HG03196 (cell line): Measurements from ENCODE around the gene ZNF646.
A peak's percentile ranks its signal among the peaks of the same experiment; 100 is the strongest.

Source experiments
- ATAC-seq: cut with Tn5 transposase; IDR thresholded peaks from one replicate; pipeline ENCODE4 v1.9.1; 2021; ENCODE audit not compliant: unreplicated experiment

ZNF646 gene

GRCh38 chr16:31108035-31108793 lies 34.0 kb downstream of the ZNF646 start, which contains the start of gene BCKDK:
Gene BCKDK, plus strand, starts transcription at chr16:31108386. Its CDS starts 838 bp downstream, at chr16:31109224.
- peak; percentile 81 for ATAC-seq

GRCh38 chr16:31108794-31109558 lies 34.8 kb downstream of the ZNF646 start:
- no peak for ATAC-seq

GRCh38 chr16:31109622-31110021 lies 35.4 kb downstream of the ZNF646 start:
- ATAC-seq: no peak

- ATAC-seq: no peak
Observed at GRCh38 chr16:31110106-31111034, 36.1 kb downstream of the ZNF646 start.

- ATAC-seq: no peak
Observed at GRCh38 chr16:31111881-31112466, 37.8 kb downstream of the ZNF646 start.

- ATAC-seq: no peak
Observed at GRCh38 chr16:31112711-31113110, 38.5 kb downstream of the ZNF646 start.

- ATAC-seq: no peak
Observed at GRCh38 chr16:31113121-31114120, 39.2 kb downstream of the ZNF646 start.

GRCh38 chr16:31114468-31114867 lies 40.2 kb downstream of the ZNF646 start:
- no peak for ATAC-seq

- ATAC-seq: peak; percentile 86
Observed at GRCh38 chr16:31117384-31118222, 43.4 kb downstream of the ZNF646 start, which contains the start of gene KAT8. Gene KAT8, plus strand, starts transcription at chr16:31117664. Its CDS starts 18 bp downstream, at chr16:31117682.

GRCh38 chr16:31118223-31119155 lies 44.3 kb downstream of the ZNF646 start:
- no peak for ATAC-seq

GRCh38 chr16:31120129-31120528 lies 45.9 kb downstream of the ZNF646 start:
- no peak for ATAC-seq

- ATAC-seq: no peak
Observed at GRCh38 chr16:31125844-31126243, 51.6 kb downstream of the ZNF646 start.

GRCh38 chr16:31127182-31127581 lies 53.0 kb downstream of the ZNF646 start:
- ATAC-seq: no peak

GRCh38 chr16:31128711-31129567 lies 54.7 kb downstream of the ZNF646 start:
- ATAC-seq: no peak

GRCh38 chr16:31129568-31130335 lies 55.5 kb downstream of the ZNF646 start:
- ATAC-seq: no peak
